ENCODE data around the gene DUSP10. TPM values are rescaled to one million over a fixed set of nuclear protein-coding genes. Genes with fewer than 3 reads are reported as not detected.

The DUSP10 gene
- total and polyA plus RNA-seq, 8 donors = 1.0 to 50.0 (median 3.0) TPM

GRCh38 chr1:221739018-221739676 is 2.7 kb downstream of the DUSP10 start:
- no peak for DNase-seq
- TF ChIP-seq POLR2AphosphoS5 (IDR thresholded peaks at IDR 0.05) = no peak
- peaks cover 4 to 67% (median 36%) of the 10 kb centered on the region in 4 donors for H3K4me1 ChIP-seq
- H3K27ac ChIP-seq = no peak overlapping the region
- peak overlapping the region in 1 of 4 donors; percentile 5 for H3K4me3 ChIP-seq
- peaks cover 0 to 15% (median 0%) of the 10 kb centered on the region in 4 donors for H3K36me3 ChIP-seq
- WGBS, 5 donors = 96 to 98% (median 97%) methylated on average over 14 of the region's 14 CpGs
- H3K9me3 ChIP-seq = no peaks in the 10 kb centered on the region
- intact Hi-C loops (cut with DNase I; ENCODE audit: low total_unique reads) = no loop called here
- no peaks in the 10 kb centered on the region for H3K27me3 ChIP-seq

- H3K9me3 ChIP-seq = no peaks in the 10 kb centered on the region
- no peak for DNase-seq
- H3K27me3 ChIP-seq = no peaks in the 10 kb centered on the region
- TF ChIP-seq EP300 (IDR thresholded peaks at IDR 0.05) (no peak), POLR2A (IDR thresholded peaks at IDR 0.05) (no peak), POLR2AphosphoS5 (IDR thresholded peaks at IDR 0.05) (no peak), CTCF (IDR thresholded peaks at IDR 0.05) (no peak)
- no peak overlapping the region for H3K4me3 ChIP-seq
- H3K4me1 ChIP-seq = peaks cover 4 to 74% (median 33%) of the 10 kb centered on the region in 4 donors
- intact Hi-C loops (cut with DNase I; ENCODE audit: low total_unique reads) = no loop called here
- 97 to 99% (median 98%) methylated on average over 8 of the region's 8 CpGs for WGBS, 5 donors
- H3K27ac ChIP-seq = no peak overlapping the region
- H3K36me3 ChIP-seq = peaks cover 0 to 15% (median 0%) of the 10 kb centered on the region in 4 donors
These were observed 5.2 kb downstream of the DUSP10 start for GRCh38 chr1:221736714-221737113.

- Histone ChIP-seq H3K4me1 (peaks cover 4 to 76% (median 29%) of the 10 kb centered on the region in 4 donors), H3K9me3 (no peaks in the 10 kb centered on the region), H3K27ac (peak overlapping the region in 1 of 5 donors; percentile 0), H3K36me3 (peaks cover 0 to 15% (median 0%) of the 10 kb centered on the region in 4 donors), H3K27me3 (no peaks in the 10 kb centered on the region), H3K4me3 (no peak overlapping the region)
- DNase-seq = no peak
- TF ChIP-seq POLR2AphosphoS5 (IDR thresholded peaks at IDR 0.05) (no peak), EP300 (IDR thresholded peaks at IDR 0.05) (no peak), POLR2A (IDR thresholded peaks at IDR 0.05) (no peak), CTCF (IDR thresholded peaks at IDR 0.05) (no peak)
- WGBS, 5 donors = 87 to 93% (median 87%) methylated on average over 2 of the region's 2 CpGs
- intact Hi-C loops (cut with DNase I; ENCODE audit: low total_unique reads) = no loop called here
These were observed 5.9 kb downstream of the DUSP10 start for GRCh38 chr1:221735999-221736398.

- Histone ChIP-seq H3K27me3 (no peaks in the 10 kb centered on the region), H3K4me3 (no peak overlapping the region), H3K27ac (peak overlapping the region in 1 of 5 donors; percentile 45), H3K4me1 (peaks cover 0 to 75% (median 15%) of the 10 kb centered on the region in 4 donors), H3K9me3 (no peaks in the 10 kb centered on the region), H3K36me3 (peaks cover 0 to 14% (median 0%) of the 10 kb centered on the region in 4 donors)
- no peak for DNase-seq
- TF ChIP-seq CTCF (IDR thresholded peaks at IDR 0.05) (no peak), EP300 (IDR thresholded peaks at IDR 0.05) (no peak), POLR2A (IDR thresholded peaks at IDR 0.05) (no peak), POLR2AphosphoS5 (IDR thresholded peaks at IDR 0.05) (no peak)
- intact Hi-C loops (cut with DNase I; ENCODE audit: low total_unique reads) = no loop called here
These were observed 7.7 kb downstream of the DUSP10 start for GRCh38 chr1:221734187-221734586.

- Histone ChIP-seq H3K4me1 (peaks cover 0 to 72% (median 14%) of the 10 kb centered on the region in 4 donors), H3K27ac (no peak overlapping the region), H3K36me3 (no peaks in the 10 kb centered on the region), H3K9me3 (no peaks in the 10 kb centered on the region), H3K4me3 (no peak overlapping the region), H3K27me3 (no peaks in the 10 kb centered on the region)
- DNase-seq = no peak
- intact Hi-C loops (cut with DNase I; ENCODE audit: low total_unique reads) = no loop called here
- no peak for TF ChIP-seq POLR2A (IDR thresholded peaks at IDR 0.05)
- no peak for TF ChIP-seq CTCF (IDR thresholded peaks at IDR 0.05)
- TF ChIP-seq EP300 (IDR thresholded peaks at IDR 0.05) = no peak
- no peak for TF ChIP-seq POLR2AphosphoS5 (IDR thresholded peaks at IDR 0.05)
These were observed 9.8 kb downstream of the DUSP10 start for GRCh38 chr1:221732052-221732451.

All from stomach (tissue), 9 donors.